Duodenal mucosa (tissue), 2 donors: Measurements from ENCODE around the gene DGCR6.
"Not testable (repeated sequence)": the region's sequence is repeated elsewhere in the genome, so short reads cannot be mapped to it uniquely, and the experiment has no call there.

Source experiments
- H3K27ac ChIP-seq: one replicate; pipeline ENCODE4 v1.7.0; 2013; ENCODE audit warnings: low read depth, low read length
- H3K27me3 ChIP-seq, 2 donors: one replicate each; pipeline ENCODE4 v1.7.0; 2013; ENCODE audit warnings: low read length in 2 of 2, control low read depth in 1 of 2; ENCODE audit not compliant: insufficient read depth in 2 of 2, control insufficient read depth in 1 of 2
- H3K36me3 ChIP-seq, 2 donors: one replicate each; pipeline ENCODE4 v1.7.0; 2013; ENCODE audit warnings: low read length in 2 of 2, control low read depth in 1 of 2; ENCODE audit not compliant: insufficient read depth in 2 of 2, control insufficient read depth in 1 of 2
- H3K4me1 ChIP-seq, 2 donors: one replicate each; pipeline ENCODE4 v1.7.0; 2013; ENCODE audit warnings: low read length in 2 of 2, control low read depth in 1 of 2; ENCODE audit not compliant: insufficient read depth in 2 of 2, control insufficient read depth in 1 of 2
- H3K4me3 ChIP-seq, 2 donors: one replicate each; pipeline ENCODE4 v1.7.0; 2013; ENCODE audit warnings: low read length in 2 of 2, low read depth in 1 of 2
- H3K9ac ChIP-seq, 2 donors: one replicate each; pipeline ENCODE4 v1.7.0; 2013; ENCODE audit warnings: low read length in 2 of 2, low read depth in 1 of 2
- H3K9me3 ChIP-seq, 2 donors: one replicate each; pipeline ENCODE4 v1.7.0; 2013; ENCODE audit warnings: low read length in 2 of 2, control low read depth in 1 of 2; ENCODE audit not compliant: control insufficient read depth in 1 of 2

Gene DGCR6

DNA sequence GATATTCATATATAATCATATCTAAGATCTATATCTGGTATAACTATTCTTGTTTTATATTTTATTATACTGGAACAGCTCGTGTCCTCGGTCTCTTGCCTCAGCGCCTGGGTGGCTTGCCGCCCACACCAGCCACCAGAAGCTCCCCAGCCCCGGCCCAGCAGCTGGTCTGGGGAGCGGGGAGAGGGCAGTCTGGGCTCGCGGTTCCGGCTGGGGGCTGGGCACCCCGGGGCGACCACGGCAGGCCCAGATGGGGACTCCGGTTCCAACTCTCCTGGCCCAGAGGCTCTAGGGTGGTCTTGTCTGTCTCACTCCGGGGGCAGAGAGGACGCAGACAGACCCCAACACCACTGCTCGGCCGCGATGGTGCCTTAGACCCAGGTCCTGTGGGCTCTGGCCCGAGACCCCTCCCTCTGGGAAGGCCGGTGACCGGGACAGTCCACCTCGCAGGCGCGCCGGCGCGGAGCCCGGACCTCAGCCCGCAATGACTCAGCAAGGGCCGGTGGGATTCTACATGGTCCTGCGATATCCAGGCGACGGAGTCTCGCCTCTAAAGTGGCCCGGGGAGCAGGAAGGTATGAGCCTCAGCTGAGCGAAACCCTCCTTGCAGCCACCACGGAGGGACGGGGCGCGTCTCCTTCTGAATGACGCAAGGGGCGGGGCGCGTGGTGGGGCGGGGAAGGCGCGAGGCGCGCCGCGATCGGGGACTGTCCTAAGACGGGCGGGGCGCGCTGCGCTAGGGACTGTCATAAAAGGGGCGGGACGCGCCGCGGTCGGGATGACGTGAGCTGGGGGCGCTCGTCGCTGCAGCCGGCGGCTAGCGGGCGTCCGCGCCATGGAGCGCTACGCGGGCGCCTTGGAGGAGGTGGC, at the start of gene DGCR6:
DGCR6 (plus strand) TSS at position 781 of the 870 bp plus-strand sequence; CDS start at position 836, 55 bp downstream.
- H3K9me3 ChIP-seq: no peaks in the 10 kb centered on the region
- H3K9ac ChIP-seq: no peak within 1 kb of the TSS

DNA sequence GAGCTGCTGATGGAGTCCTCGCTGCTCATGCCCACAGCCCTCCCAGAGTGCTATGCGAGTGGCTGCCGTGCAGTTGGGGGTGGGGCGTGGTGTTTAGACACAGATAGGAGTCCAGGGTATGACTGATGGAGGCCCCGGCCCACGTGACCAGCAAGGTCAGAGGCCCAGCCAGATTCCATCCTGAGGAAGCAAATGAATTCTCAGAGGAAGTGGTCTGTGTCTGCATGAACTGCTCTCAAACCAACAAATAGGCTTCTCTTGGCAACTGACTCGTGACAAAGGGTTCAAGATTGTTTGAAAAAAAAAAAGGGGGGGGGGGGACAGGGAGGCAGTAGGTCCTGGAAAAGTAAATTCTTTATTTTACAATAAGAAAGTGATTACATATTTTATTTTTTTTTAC, 46.8 kb upstream of the DGCR6 start:
- not testable (repeated sequence) for H3K9me3 ChIP-seq, H3K4me1 ChIP-seq, H3K27me3 ChIP-seq, H3K9ac ChIP-seq, H3K27ac ChIP-seq, H3K4me3 ChIP-seq, H3K36me3 ChIP-seq

More for the DNA sequence above, at the start of gene DGCR6:
- Histone ChIP-seq H3K4me1 (no peaks in the 10 kb centered on the region), H3K27me3 (no peaks in the 10 kb centered on the region), H3K27ac (no peak within 1 kb of the TSS), H3K36me3 (no peaks in the 10 kb centered on the region), H3K4me3 (no peak within 1 kb of the TSS)

DNA sequence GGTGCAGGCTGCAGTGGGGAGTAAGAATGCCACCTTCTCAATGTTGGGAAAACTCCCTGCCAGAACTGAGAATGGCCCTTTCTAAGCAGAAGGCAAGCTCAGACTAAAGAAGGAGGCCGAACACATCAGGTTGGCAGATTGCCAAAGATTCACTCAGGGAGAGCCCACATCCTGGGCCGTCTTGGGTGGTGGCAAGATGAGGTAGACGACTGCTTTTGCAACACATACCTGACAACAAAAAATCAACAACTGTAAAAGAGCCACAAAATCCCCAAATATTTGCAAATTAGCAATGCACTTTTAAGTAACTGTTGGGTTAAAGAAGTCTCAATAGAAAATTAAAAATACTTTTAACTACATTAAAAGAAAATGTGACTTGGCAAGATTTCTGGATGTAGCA, 24.9 kb upstream of the DGCR6 start:
- H3K9me3 ChIP-seq, H3K27me3 ChIP-seq, H3K36me3 ChIP-seq, H3K4me3 ChIP-seq, H3K4me1 ChIP-seq, H3K27ac ChIP-seq, H3K9ac ChIP-seq: not testable (repeated sequence)

DNA sequence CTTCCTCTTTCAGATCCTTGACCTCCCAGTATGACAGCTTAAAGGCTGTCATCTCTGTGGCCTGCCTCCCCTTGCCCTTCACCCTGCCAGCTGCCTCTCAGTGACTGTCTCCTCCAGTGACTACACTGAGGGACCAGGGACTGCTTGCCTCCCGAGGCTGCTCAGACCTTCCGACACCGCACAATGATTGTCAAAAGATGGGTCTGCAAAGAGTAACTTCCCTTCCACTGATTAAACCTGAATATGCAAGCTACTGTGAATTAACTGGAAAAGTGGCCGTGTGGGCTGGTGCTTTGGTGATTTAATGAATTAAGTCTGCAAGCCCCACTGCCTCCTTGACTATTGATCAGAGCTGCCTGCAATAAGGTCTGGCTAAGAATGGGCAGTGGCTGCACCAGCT, 21.7 kb upstream of the DGCR6 start:
- not testable (repeated sequence) for H3K4me1 ChIP-seq, H3K4me3 ChIP-seq, H3K27me3 ChIP-seq, H3K9me3 ChIP-seq, H3K36me3 ChIP-seq, H3K9ac ChIP-seq, H3K27ac ChIP-seq

DNA sequence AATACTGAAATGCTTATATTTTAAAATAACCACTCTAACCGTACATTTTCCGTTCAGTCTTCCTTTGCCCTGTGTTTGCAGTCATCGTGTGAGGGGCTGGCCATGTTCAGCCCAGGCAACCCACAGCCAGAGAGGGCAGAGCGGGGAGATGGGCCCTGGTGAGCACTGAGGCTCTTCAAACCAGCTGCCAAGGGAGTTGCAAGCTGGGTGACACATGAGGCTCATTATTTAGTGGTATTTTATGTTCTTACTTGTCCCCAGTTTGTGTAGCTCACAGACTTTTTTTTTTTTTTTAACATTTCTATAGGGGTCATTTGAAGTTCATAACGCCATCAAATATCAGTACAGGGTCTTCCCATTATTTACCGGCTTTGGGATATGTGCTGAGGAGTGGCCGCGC, 18.0 kb upstream of the DGCR6 start:
- Histone ChIP-seq H3K9me3 (no peaks in the 10 kb centered on the region), H3K27ac (no peak overlapping the region), H3K36me3 (no peaks in the 10 kb centered on the region), H3K9ac (no peak overlapping the region), H3K4me3 (no peak overlapping the region), H3K27me3 (no peaks in the 10 kb centered on the region), H3K4me1 (no peaks in the 10 kb centered on the region)

DNA sequence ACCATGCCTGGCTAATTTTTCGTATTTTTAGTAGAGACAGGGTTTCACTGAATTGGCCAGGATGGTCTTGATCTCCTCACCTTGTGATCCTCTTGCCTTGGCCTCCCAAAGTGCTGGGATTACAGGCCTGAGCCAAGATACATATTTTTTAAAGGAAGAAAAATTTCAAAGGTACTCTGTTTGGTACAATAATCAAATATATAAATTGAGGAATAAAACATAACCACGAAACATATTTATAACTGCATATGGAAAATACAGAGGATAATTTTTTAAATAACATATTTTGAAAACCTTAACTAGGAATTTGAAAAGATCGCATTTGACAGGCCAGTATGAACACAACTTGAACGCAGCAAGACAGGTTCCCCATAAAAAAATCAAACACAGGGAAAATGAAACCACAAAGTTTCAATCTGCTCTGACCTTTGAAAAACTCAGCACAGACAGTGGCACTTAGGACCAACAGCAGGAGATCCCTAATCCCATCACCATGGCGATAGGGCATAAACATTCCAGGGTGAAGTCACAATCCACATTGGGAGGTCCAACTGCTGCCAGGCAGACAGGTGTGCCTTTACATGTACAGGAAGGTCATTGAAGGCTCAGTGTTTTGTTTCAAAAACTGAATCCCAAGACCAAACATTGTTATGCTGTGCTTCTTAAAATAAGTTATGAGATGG, 15.5 kb upstream of the DGCR6 start:
- H3K4me1 ChIP-seq, H3K4me3 ChIP-seq, H3K27ac ChIP-seq, H3K9me3 ChIP-seq, H3K27me3 ChIP-seq, H3K36me3 ChIP-seq, H3K9ac ChIP-seq: not testable (repeated sequence)

DNA sequence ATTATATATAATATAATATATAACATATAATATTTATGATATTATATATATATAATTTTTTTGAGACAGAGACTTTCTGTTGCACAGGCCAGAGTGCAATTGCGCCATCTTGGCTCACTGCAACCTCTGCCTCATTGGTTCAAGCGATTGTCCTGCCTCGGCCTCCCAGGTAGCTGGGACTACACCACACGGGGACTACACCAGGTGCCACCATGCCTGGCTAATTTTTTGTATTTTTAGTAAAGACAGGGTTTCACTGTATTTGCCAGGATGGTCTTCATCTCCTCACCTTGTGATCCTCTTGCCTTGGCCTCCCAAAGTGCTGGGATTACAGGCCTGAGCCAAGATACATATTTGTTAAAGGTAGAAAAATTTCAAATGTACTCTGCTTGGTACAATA, 12.3 kb upstream of the DGCR6 start:
- not testable (repeated sequence) for H3K27me3 ChIP-seq, H3K27ac ChIP-seq, H3K9ac ChIP-seq, H3K36me3 ChIP-seq, H3K4me1 ChIP-seq, H3K9me3 ChIP-seq, H3K4me3 ChIP-seq

DNA sequence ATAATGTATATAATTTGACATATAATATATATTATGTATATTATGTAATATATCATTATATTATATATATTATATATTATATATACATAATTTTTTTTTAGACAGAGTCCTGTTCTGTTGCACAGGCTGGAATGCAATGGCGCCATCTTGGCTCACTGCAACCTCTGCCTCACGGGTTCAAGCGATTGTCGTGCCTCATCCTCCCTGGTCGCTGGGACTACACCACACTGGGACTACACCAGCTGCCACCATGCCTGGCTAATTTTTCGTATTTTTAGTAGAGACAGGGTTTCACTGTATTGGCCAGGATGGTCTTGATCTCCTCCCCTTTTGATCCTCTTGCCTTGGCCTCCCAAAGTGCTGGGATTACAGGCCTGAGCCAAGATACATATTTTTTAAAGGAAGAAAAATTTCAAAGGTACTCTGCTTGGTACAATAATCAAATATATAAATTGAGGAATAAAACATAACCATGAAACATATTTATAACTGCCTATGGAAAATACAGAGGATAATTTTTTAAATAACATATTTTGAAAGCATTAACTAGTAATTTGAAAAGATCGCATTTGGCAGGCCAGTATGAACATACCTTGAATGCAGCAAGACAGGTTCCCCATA, 10.0 kb upstream of the DGCR6 start:
- H3K27ac ChIP-seq, H3K4me3 ChIP-seq, H3K9ac ChIP-seq, H3K36me3 ChIP-seq, H3K9me3 ChIP-seq, H3K27me3 ChIP-seq, H3K4me1 ChIP-seq: not testable (repeated sequence)

DNA sequence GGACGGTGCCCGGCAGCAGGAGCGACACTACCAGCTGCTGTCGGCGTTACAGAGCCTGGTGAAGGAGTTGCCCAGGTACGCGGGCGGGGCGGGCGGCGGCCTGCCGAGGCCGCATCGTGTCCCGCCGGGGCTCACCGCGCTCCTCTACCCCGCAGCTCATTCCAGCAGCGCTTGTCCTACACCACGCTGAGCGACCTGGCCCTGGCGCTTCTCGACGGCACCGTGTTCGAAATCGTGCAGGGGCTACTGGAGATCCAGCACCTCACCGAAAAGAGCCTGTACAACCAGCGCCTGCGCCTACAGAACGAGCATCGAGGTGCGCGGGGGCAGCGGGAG, 258 bp downstream of the DGCR6 start:
- H3K36me3 ChIP-seq, H3K4me1 ChIP-seq, H3K27ac ChIP-seq, H3K4me3 ChIP-seq, H3K9me3 ChIP-seq, H3K9ac ChIP-seq, H3K27me3 ChIP-seq: not testable (repeated sequence)

DNA sequence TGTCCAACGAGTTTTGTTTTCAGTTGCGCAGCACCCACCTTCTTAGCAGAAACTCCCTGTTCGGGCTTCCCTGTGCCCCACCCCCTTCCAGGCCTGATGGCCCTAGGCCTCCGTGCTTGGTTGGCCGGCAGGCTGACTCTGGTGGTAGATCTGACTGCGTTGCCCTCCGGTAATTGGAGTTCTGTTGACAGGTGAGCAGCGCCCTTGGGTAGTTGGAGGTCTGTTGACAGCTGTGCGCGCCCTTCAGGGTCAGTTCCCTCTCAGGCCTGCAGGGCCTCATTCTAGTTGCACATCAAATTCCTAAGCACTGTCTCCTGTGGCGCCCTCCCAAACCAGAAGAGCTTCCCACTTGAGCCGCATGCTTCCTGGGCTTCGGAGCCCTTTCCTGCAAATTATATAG, 776 bp downstream of the DGCR6 start:
- H3K4me1 ChIP-seq: no peaks in the 10 kb centered on the region
- no peak overlapping the region for H3K4me3 ChIP-seq
- H3K9me3 ChIP-seq: no peaks in the 10 kb centered on the region
- H3K9ac ChIP-seq: no peak overlapping the region
- H3K36me3 ChIP-seq: no peaks in the 10 kb centered on the region
- H3K27me3 ChIP-seq: no peaks in the 10 kb centered on the region
- no peak overlapping the region for H3K27ac ChIP-seq
